ENCODE data around the gene LPO.

The LPO gene

DNA sequence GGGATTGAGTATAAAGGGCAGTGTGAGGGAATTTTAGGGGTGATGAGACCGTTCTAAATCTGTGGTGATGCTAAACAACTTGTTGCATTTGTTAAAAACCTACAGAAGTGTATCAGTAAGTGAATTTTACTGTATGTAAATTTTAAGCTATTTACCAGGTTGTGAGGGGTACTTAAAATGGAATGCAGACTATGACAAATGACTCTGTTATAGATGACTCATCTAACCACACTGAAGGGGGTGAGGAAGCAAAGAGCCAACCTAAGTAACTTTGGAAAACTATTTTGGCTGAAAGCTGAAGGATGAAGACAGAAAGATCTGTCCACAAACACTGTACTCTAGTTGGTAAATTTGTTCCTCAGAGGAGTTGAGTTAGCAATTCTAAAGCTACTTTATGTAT lies 14.1 kb upstream of the LPO start:
- no peak for TF ChIP-seq CTCF (IDR thresholded peaks at IDR 0.05; ENCODE audit: control extremely low read depth, extremely low read depth, low read depth, missing control alignments)
- CTCF ChIA-PET: interaction anchor here (0.7 kb wide), 1 partner anchor 18 kb away, joined by 3 read pairs; no protein-coding TSS in a partner anchor
- no peak for DNase-seq (ENCODE audit: extremely low spot score)
- POLR2A ChIA-PET: no interaction called here

DNA sequence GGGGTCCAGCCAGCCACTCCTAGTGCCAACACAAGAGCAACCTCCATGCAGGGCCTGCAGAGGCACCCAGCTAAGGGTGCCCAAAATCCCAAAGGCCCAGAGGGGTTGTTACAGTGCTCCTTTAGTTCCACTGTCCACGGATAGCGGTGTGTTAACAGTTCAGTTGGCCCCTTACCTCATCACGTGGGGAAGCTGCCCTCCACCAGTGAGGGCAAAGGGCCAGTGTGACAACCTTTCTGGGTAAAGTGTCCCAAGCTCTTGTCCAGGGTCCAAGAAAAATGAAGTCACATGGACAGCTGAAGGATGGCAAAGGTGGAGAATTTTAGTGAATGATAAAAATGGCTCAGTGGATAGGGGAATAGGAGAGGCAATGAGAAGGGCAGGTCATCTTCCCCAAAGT lies 10.7 kb upstream of the LPO start:
- CTCF ChIA-PET: interaction anchor here (1.4 to 8.6 kb wide), 5 partner anchors 9 to 28 kb away, joined by 4 to 77 read pairs (median 14); partner anchors contain the start of genes LPO and MKS1
- POLR2A ChIA-PET: no interaction called here
- TF ChIP-seq CTCF (IDR thresholded peaks at IDR 0.05; ENCODE audit: control extremely low read depth, extremely low read depth, low read depth, missing control alignments): no peak
- DNase-seq (ENCODE audit: extremely low spot score): no peak

DNA sequence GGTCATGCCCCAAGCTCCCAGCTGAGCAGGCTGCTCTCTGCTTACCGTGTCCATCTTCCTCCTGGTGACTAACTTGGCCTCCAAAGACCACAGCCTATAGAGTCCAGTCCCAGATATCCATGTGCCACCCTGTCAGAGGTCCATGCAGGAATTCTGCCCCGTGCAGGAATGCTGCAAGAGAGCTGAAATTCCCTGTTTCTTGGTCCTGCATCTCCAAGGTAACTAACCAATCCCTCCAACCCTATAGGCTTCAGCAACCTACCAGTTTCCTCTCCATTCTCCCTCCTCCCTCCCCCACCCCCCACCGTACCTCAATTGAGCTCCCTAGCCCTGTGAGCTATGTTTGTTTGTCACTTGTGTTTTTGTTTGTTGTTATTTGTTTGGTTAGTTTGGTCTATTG lies 9.7 kb upstream of the LPO start:
- ChIA-PET POLR2A (interaction anchor here (0.6 kb wide), 1 partner anchor 17 kb away, joined by 5 read pairs; no protein-coding TSS in a partner anchor), CTCF (interaction anchor here (1.0 to 8.6 kb wide), 7 partner anchors 10 to 189 kb away, joined by 4 to 77 read pairs (median 6); partner anchors contain the start of genes LPO, MKS1 and RNF43)
- TF ChIP-seq CTCF (IDR thresholded peaks at IDR 0.05; ENCODE audit: control extremely low read depth, extremely low read depth, low read depth, missing control alignments): no peak
- no peak for DNase-seq (ENCODE audit: extremely low spot score)

GRCh38 chr17:58229384-58229783 lies 9.0 kb upstream of the LPO start:
- TF ChIP-seq CTCF (IDR thresholded peaks at IDR 0.05; ENCODE audit: control extremely low read depth, extremely low read depth, low read depth, missing control alignments): no peak
- ChIA-PET CTCF (interaction anchor here (0.9 to 8.6 kb wide), 7 partner anchors 9 to 188 kb away, joined by 3 to 77 read pairs (median 6); partner anchors contain the start of genes LPO, MKS1 and RNF43), POLR2A (interaction anchor here (0.6 kb wide), 1 partner anchor 17 kb away, joined by 5 read pairs; no protein-coding TSS in a partner anchor)
- no peak for DNase-seq (ENCODE audit: extremely low spot score)

DNA sequence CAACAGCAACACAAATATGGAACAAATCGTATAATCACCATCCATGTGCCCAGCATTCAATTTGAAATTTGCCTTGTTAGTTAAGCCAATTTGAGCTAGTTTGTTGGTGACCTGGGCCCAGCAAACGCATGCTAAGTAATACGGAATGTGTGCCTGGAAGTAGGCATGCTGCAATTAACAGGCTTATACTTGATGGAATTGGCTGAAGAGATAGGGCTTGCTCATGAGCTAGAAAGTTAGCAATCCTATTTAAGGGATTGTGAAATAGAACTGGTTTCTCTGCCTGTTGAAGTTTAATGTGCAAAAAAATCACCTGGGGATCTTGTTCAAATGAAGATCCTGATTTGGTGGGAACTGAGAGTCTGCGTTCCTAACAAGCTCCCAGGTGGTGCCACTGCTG lies 8.5 kb upstream of the LPO start:
- ChIA-PET CTCF (interaction anchor here (0.9 to 8.6 kb wide), 7 partner anchors 8 to 30 kb away, joined by 3 to 77 read pairs (median 10); partner anchors contain the start of genes LPO and MKS1), POLR2A (no interaction called here)
- DNase-seq (ENCODE audit: extremely low spot score): no peak
- no peak for TF ChIP-seq CTCF (IDR thresholded peaks at IDR 0.05; ENCODE audit: control extremely low read depth, extremely low read depth, low read depth, missing control alignments)

DNA sequence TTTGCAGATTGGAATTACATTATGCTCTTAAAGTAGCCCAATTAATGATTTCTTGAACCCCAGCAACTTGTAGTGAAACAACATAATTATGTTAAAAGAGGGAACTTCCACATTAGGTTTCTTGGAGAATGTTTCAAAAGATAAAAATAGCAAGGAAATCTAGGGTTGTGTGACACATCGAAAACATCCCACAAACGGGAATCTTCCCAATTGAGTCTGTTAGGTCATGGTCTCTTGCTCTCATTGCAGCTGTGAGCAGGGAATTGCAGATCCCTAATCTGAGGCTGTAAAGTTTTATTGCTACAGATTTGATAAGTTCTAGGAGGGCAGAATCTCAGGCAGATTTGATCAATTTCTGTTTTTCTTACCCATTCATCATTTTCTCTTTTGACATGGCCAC lies 6.7 kb upstream of the LPO start:
- DNase-seq (ENCODE audit: extremely low spot score): no peak
- CTCF ChIA-PET: interaction anchor here (1.1 to 8.6 kb wide), 6 partner anchors 13 to 72 kb away, joined by 3 to 77 read pairs (median 7); partner anchors contain the start of gene MKS1
- TF ChIP-seq CTCF (IDR thresholded peaks at IDR 0.05; ENCODE audit: control extremely low read depth, extremely low read depth, low read depth, missing control alignments): no peak
- POLR2A ChIA-PET: no interaction called here
